GM23338 (cell line): ENCODE results near the gene MARCHF5.

Experiments used
- EZH2 ChIP-seq: fragments of 200-600 bp; sonication (generic); IDR thresholded peaks from one replicate; pipeline ENCODE4 v1.8.0; 2017; ENCODE audit warnings: antibody characterized with exemption, mild to moderate bottlenecking, low read depth; ENCODE audit not compliant: unreplicated experiment
- EZH2phosphoT487 ChIP-seq: fragments of 200-600 bp; sonication (generic); IDR thresholded peaks from one replicate; pipeline ENCODE4 v1.8.1; 2018; ENCODE audit warnings: antibody characterized with exemption; ENCODE audit not compliant: unreplicated experiment
- POLR2AphosphoS5 ChIP-seq: IDR thresholded peaks from 2 replicates; pipeline ENCODE4 v1.6.1; 2016; ENCODE audit warnings: antibody characterized with exemption, low read depth
- REST ChIP-seq: IDR thresholded peaks from one replicate; pipeline ENCODE4 v1.6.1; 2018; ENCODE audit warnings: antibody characterized with exemption; ENCODE audit not compliant: unreplicated experiment
- ZNF114 ChIP-seq: fragments of 250-450 bp; sonication (Bioruptor Pico); IDR thresholded peaks from 2 replicates; pipeline ENCODE4 v1.5.0; 2020; ENCODE audit warnings: mild to moderate bottlenecking, moderate library complexity
- TF ChIP-seq, protein P1 (sequence below), 2 experiments: fragments of 200-600 bp in 1 of 2; sonication (generic) in 1 of 2; conservative IDR thresholded peaks; 2 replicates each; pipeline versions ENCODE4 v1.5.1 to v1.6.1; 2016 to 2017; ENCODE audit warnings: antibody characterized with exemption in 2 of 2, low read depth in 2 of 2, mild to moderate bottlenecking in 2 of 2, moderate library complexity in 1 of 2

DNA sequence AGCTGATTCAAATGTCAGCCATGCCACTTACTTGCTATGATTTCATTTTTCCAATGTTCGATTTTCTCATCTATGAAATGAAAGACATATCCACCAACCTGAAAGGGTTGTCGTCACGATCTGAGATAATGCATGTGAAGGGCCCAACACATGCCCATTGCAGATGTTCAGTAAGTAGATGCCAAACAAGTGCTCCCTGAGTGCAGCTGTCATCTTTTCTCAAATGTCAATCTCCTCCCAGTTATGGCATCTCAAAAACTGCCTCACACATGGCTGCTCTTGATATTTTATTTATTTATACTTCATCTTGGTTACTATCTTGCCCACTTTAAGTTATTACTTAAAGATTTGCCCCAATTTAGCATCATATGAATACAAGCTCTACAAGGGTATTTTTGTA, 16.9 kb upstream of the MARCHF5 start:
- TF ChIP-seq ZNF114 (no peak), POLR2AphosphoS5 (no peak), EZH2 (no peak), REST (no peak), EZH2phosphoT487 (no peak)
- TF ChIP-seq, protein P1, sequence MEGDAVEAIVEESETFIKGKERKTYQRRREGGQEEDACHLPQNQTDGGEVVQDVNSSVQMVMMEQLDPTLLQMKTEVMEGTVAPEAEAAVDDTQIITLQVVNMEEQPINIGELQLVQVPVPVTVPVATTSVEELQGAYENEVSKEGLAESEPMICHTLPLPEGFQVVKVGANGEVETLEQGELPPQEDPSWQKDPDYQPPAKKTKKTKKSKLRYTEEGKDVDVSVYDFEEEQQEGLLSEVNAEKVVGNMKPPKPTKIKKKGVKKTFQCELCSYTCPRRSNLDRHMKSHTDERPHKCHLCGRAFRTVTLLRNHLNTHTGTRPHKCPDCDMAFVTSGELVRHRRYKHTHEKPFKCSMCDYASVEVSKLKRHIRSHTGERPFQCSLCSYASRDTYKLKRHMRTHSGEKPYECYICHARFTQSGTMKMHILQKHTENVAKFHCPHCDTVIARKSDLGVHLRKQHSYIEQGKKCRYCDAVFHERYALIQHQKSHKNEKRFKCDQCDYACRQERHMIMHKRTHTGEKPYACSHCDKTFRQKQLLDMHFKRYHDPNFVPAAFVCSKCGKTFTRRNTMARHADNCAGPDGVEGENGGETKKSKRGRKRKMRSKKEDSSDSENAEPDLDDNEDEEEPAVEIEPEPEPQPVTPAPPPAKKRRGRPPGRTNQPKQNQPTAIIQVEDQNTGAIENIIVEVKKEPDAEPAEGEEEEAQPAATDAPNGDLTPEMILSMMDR (conservative IDR thresholded peaks at IDR 0.05; ENCODE audit: low read depth in 2 of 2) = no peak
